GM10248 (cell line): ENCODE data around the gene THBS3.
A peak's percentile ranks its signal among the peaks of the same experiment; 100 is the strongest.

Source experiments
- CTCF ChIA-PET: fragments of 300-600 bp; sonication (Branson Sonifier 250); formaldehyde crosslinking; extraction: SDS; loops from one replicate; lab custom pipeline; 2021; ENCODE audit warnings: antibody characterized with exemption; lab: Yijun Ruan, JAX
- POLR2A ChIA-PET: fragments of 350-650 bp; sonication (Branson Sonifier 250); formaldehyde crosslinking; extraction: SDS; loops from one replicate; lab custom pipeline; 2020; ENCODE audit warnings: antibody characterized with exemption; lab: Yijun Ruan, JAX
- DNase-seq: peaks from one replicate; pipeline ENCODE4 v3.0.0; 2012; ENCODE audit errors: extremely low spot score
- CTCF ChIP-seq: IDR thresholded peaks from 2 replicates; pipeline ENCODE4 v1.5.1; 2012; ENCODE audit warnings: mild to moderate bottlenecking, low read depth; ENCODE audit errors: extremely low read depth, missing control alignments, control extremely low read depth

The THBS3 gene

GRCh38 chr1:155173478-155174323 lies 34.0 kb downstream of the THBS3 start, which contains the start of gene TRIM46:
TRIM46 (plus strand) TSS chr1:155173849; CDS start chr1:155173967, 118 bp downstream.
- no peak for TF ChIP-seq CTCF
- DNase-seq, result peak; percentile 78
- ChIA-PET POLR2A (interaction anchor here (0.6 to 1.7 kb wide), 3 partner anchors 82 to 187 kb away, joined by 3 to 5 read pairs (median 3); no protein-coding TSS in a partner anchor), CTCF (interaction anchor here (0.7 to 11.6 kb wide), 45 partner anchors 10 to 1187 kb away, joined by 3 to 167 read pairs (median 6); partner anchors contain the start of genes EFNA3, FDPS, MTX1 and SLC50A1)

GRCh38 chr1:155172732-155173477 lies 34.8 kb downstream of the THBS3 start, which contains the start of gene KRTCAP2:
KRTCAP2 (minus strand) TSS chr1:155173304; CDS start chr1:155173224, 80 bp downstream.
- CTCF ChIA-PET, result interaction anchor here (0.7 to 11.6 kb wide), 50 partner anchors 9 to 1186 kb away, joined by 3 to 167 read pairs (median 5); partner anchors contain the start of genes EFNA3, FDPS, MTX1 and RUSC1
- peak; percentile 98 for TF ChIP-seq CTCF

GRCh38 chr1:155171836-155172731 lies 35.6 kb downstream of the THBS3 start:
- CTCF ChIA-PET, result interaction anchor here (0.8 to 11.6 kb wide), 35 partner anchors 8 to 1185 kb away, joined by 3 to 167 read pairs (median 7); partner anchors contain the start of genes FDPS, RUSC1 and SLC50A1
- no peak for DNase-seq
- POLR2A ChIA-PET, result interaction anchor here (0.9 to 1.7 kb wide), 2 partner anchors 80 to 115 kb away, joined by 3 to 5 read pairs; no protein-coding TSS in a partner anchor
- TF ChIP-seq CTCF, result no peak

More at GRCh38 chr1:155172732-155173477, 34.8 kb downstream of the THBS3 start, which contains the start of gene KRTCAP2:
- POLR2A ChIA-PET, result interaction anchor here (0.7 to 1.7 kb wide), 3 partner anchors 32 to 116 kb away, joined by 3 to 5 read pairs (median 3); no protein-coding TSS in a partner anchor
- peak; percentile 97 for DNase-seq

- ChIA-PET POLR2A (no interaction called here), CTCF (interaction anchor here (2.5 to 9.6 kb wide), 3 partner anchors 23 to 85 kb away, joined by 11 to 184 read pairs (median 85); no protein-coding TSS in a partner anchor)
- DNase-seq, result no peak
- TF ChIP-seq CTCF, result no peak
These were observed 36.9 kb downstream of the THBS3 start for GRCh38 chr1:155170806-155171205.

DNA sequence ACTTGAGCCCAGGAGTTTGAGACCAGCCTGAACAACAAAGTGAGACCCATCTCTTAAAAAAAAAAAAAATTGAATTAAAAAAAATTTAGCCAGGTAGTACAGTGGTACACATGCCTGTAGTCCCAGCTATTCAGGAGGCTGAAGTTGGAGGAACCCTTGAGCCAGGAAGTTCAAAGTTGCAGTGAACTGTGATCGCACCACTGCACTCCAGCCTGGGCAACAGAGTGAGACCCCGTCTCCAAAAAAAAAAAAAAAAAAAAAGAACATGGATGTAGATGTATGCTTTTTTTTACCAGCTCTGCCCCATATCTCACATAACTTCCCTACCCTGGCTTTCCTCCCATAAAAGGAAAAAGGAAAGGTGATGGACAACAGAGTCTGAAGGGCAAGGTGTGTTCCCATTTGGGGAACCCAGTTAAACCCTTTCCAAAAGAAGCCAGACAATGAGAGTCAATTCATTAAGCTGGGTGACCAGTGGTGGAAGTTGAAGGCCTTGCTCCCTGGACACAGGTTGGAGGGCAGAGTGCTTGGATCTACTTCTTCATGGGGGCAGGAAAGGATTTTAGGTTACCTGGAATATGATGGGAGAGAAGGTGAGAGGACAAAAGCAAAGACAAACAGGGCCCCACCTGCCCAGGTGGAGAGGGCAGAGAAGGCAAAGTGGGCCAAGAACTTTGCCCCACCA lies 37.5 kb downstream of the THBS3 start:
- no peak for DNase-seq
- CTCF ChIA-PET, result interaction anchor here (2.5 to 9.6 kb wide), 4 partner anchors 23 to 85 kb away, joined by 11 to 184 read pairs (median 56); partner anchors contain the start of gene SLC50A1
- POLR2A ChIA-PET, result no interaction called here
- TF ChIP-seq CTCF, result no peak
